ENCODE results near the gene RNF26. TPM values are rescaled to one million over a fixed set of nuclear protein-coding genes. Genes with fewer than 3 reads are reported as not detected.

RNF26 gene
- total and polyA plus RNA-seq, 10 of the 15 experiments (the other 5 are each of a cell fraction or from before 2014, with no cell fraction given), result 2.8 to 54.5 (median 17.7) TPM

DNA sequence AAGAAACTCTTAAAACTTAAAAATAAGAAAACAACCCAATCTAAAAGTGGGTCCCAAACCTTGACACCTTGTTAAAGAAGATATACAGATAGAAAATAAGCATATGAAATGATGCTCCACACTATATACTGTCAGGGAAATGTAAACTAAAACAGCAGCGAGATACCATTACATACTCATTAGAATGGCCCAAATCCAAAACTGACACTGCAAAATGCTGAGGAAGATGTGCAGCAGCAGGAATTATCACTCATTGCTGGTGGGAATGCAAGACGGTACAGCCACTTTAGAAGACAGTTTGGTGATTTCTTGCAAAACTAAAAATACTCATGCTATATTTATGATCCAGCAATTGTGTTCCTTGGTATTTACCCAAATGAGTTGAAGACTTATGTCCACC is 5.0 kb upstream of the RNF26 start:
- Histone ChIP-seq H3K9ac (ENCODE audit: control insufficient read depth, insufficient read depth, low read length) (no peak overlapping the region), H2AFZ (ENCODE audit: control insufficient read depth, low read depth, low read length) (no peak overlapping the region), H3K4me3 (no peak overlapping the region), H3K4me1 (ENCODE audit: control insufficient read depth, insufficient read depth, low read length) (peaks cover 5% of the 10 kb centered on the region; the same call in 1 of the 2 replicates), H4K20me1 (ENCODE audit: control insufficient read depth, insufficient read depth) (no peaks in the 10 kb centered on the region), H3K27me3 (replicated peaks in 1 of 2; ENCODE audit: control insufficient read depth in 2 of 2, insufficient read depth in 2 of 2, low read length in 1 of 2) (no peaks in the 10 kb centered on the region), H3K36me3 (ENCODE audit: control insufficient read depth in 2 of 2, insufficient read depth in 2 of 2, low read length in 1 of 2) (no peaks in the 10 kb centered on the region), H3K4me2 (ENCODE audit: control insufficient read depth, insufficient read depth) (no peak overlapping the region), H3K27ac (ENCODE audit: control insufficient read depth, insufficient read depth) (no peak overlapping the region), H3K79me2 (ENCODE audit: control insufficient read depth, insufficient read depth, low read length) (no peaks in the 10 kb centered on the region; the same call in 1 of the 2 replicates), H3K9me3 (replicated peaks; ENCODE audit: control insufficient read depth, insufficient read depth, low read length) (no peaks in the 10 kb centered on the region)
- in situ Hi-C loops (cut with MboI) (no loop called here), intact Hi-C loops (cut with micrococcal nuclease; ENCODE audit: unreplicated experiment) (no loop called here)
- POLR2A ChIA-PET, result no interaction called here
- SMC1A ChIA-PET (ENCODE audit: uncharacterized antibody, unreplicated experiment), result no interaction called here
- TF ChIP-seq ZNF207 (IDR thresholded peaks at IDR 0.05; ENCODE audit: borderline replicate concordance) (no peak), POU2F2 (IDR thresholded peaks at IDR 0.05; ENCODE audit: borderline replicate concordance, low read depth, low read length) (no peak), NFIC (IDR thresholded peaks at IDR 0.05; ENCODE audit: low read depth, low read length) (no peak), SMARCA5 (IDR thresholded peaks at IDR 0.05) (no peak), CHD4 (IDR thresholded peaks at IDR 0.05) (no peak), ZBED1 (IDR thresholded peaks at IDR 0.05; ENCODE audit: borderline replicate concordance) (no peak), WRNIP1 (IDR thresholded peaks at IDR 0.05; ENCODE audit: borderline replicate concordance, low read depth, low read length) (no peak), IKZF2 (IDR thresholded peaks at IDR 0.05) (no peak)
- TF ChIP-seq, protein P1, sequence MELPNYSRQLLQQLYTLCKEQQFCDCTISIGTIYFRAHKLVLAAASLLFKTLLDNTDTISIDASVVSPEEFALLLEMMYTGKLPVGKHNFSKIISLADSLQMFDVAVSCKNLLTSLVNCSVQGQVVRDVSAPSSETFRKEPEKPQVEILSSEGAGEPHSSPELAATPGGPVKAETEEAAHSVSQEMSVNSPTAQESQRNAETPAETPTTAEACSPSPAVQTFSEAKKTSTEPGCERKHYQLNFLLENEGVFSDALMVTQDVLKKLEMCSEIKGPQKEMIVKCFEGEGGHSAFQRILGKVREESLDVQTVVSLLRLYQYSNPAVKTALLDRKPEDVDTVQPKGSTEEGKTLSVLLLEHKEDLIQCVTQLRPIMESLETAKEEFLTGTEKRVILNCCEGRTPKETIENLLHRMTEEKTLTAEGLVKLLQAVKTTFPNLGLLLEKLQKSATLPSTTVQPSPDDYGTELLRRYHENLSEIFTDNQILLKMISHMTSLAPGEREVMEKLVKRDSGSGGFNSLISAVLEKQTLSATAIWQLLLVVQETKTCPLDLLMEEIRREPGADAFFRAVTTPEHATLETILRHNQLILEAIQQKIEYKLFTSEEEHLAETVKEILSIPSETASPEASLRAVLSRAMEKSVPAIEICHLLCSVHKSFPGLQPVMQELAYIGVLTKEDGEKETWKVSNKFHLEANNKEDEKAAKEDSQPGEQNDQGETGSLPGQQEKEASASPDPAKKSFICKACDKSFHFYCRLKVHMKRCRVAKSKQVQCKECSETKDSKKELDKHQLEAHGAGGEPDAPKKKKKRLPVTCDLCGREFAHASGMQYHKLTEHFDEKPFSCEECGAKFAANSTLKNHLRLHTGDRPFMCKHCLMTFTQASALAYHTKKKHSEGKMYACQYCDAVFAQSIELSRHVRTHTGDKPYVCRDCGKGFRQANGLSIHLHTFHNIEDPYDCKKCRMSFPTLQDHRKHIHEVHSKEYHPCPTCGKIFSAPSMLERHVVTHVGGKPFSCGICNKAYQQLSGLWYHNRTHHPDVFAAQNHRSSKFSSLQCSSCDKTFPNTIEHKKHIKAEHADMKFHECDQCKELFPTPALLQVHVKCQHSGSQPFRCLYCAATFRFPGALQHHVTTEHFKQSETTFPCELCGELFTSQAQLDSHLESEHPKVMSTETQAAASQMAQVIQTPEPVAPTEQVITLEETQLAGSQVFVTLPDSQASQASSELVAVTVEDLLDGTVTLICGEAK (IDR thresholded peaks at IDR 0.05; ENCODE audit: borderline replicate concordance), result no peak
- FAIRE-seq (no peak), ATAC-seq (no peak), DNase-seq (ENCODE audit: low read depth, low spot score) (no peak)
- 25% methylated on average over 2 of the region's 2 CpGs for WGBS (ENCODE audit: insufficient coverage, insufficient replicate concordance, low lambda C conversion rate, missing lambda C conversion rate)
- no TSS peak for BruUV-seq (replicated peaks)
- RAD21 ChIA-PET (ENCODE audit: unreplicated experiment), result interaction anchor here (0.7 kb wide), 1 partner anchor 9 kb away, joined by 3 read pairs; no protein-coding TSS in a partner anchor
- CTCF ChIA-PET, result interaction anchor here (1.4 kb wide), 1 partner anchor 173 kb away, joined by 3 read pairs; no protein-coding TSS in a partner anchor
